PFSK-1 (cell line): ENCODE data around the gene NACAD.

Experiments
- POLR2AphosphoS5 ChIP-seq: IDR thresholded peaks from 2 replicates; pipeline ENCODE4 v1.6.1; 2012; ENCODE audit warnings: low read depth, mild to moderate bottlenecking, control low read depth, low read length, moderate library complexity
- SIN3A ChIP-seq: IDR thresholded peaks from 2 replicates; pipeline ENCODE4 v1.6.1; 2012; ENCODE audit warnings: mild to moderate bottlenecking, low read length, moderate library complexity, borderline replicate concordance; ENCODE audit not compliant: insufficient read depth
- TF ChIP-seq, protein P1 (sequence below), 2 experiments: IDR thresholded peaks; 2 replicates each; pipeline versions ENCODE4 v1.6.1 to v1.8.0; 2011 to 2012; ENCODE audit warnings: low read depth in 2 of 2, low read length in 2 of 2, control low read depth in 1 of 2, inconsistent platforms in 1 of 2, mild to moderate bottlenecking in 1 of 2, moderate library complexity in 1 of 2; ENCODE audit not compliant: insufficient read depth in 1 of 2

DNA sequence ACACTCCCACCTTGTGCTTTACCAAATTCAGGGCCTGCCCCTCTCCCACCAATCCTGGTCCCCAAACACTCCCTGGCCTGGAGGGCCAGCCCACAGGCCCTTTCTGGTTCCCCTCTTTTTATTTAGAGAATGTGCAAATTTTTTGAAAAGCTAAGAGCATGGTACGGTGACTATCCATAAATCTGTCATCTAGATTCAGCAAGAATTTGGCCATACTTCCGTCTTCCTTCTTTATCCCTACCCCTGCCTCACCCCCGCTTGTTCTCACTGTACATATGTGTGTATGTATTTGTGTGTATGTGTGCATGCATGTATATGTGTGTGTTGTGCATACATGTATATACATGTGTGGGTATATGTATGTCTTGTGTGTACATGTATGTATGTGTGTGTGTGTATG is 30.8 kb upstream of the NACAD start:
- TF ChIP-seq POLR2AphosphoS5 (no peak), SIN3A (no peak)
- TF ChIP-seq, protein P1, sequence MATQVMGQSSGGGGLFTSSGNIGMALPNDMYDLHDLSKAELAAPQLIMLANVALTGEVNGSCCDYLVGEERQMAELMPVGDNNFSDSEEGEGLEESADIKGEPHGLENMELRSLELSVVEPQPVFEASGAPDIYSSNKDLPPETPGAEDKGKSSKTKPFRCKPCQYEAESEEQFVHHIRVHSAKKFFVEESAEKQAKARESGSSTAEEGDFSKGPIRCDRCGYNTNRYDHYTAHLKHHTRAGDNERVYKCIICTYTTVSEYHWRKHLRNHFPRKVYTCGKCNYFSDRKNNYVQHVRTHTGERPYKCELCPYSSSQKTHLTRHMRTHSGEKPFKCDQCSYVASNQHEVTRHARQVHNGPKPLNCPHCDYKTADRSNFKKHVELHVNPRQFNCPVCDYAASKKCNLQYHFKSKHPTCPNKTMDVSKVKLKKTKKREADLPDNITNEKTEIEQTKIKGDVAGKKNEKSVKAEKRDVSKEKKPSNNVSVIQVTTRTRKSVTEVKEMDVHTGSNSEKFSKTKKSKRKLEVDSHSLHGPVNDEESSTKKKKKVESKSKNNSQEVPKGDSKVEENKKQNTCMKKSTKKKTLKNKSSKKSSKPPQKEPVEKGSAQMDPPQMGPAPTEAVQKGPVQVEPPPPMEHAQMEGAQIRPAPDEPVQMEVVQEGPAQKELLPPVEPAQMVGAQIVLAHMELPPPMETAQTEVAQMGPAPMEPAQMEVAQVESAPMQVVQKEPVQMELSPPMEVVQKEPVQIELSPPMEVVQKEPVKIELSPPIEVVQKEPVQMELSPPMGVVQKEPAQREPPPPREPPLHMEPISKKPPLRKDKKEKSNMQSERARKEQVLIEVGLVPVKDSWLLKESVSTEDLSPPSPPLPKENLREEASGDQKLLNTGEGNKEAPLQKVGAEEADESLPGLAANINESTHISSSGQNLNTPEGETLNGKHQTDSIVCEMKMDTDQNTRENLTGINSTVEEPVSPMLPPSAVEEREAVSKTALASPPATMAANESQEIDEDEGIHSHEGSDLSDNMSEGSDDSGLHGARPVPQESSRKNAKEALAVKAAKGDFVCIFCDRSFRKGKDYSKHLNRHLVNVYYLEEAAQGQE (IDR thresholded peaks at IDR 0.05; ENCODE audit: insufficient read depth in 1 of 2, low read depth in 2 of 2, low read length in 2 of 2) = no peak
